Anterior cingulate cortex (tissue), 58 donors: ENCODE measurements around the gene ACER1.
A peak's percentile ranks its signal among the peaks of the same experiment; 100 is the strongest.
"Not testable (repeated sequence)": the region's sequence is repeated elsewhere in the genome, so short reads cannot be mapped to it uniquely, and the experiment has no call there.

Source experiments
- DNase-seq, 58 donors: peaks; one replicate each; lab custom pipeline; 2025; lab: John Stamatoyannopoulos, UW

ACER1 gene, protein sequence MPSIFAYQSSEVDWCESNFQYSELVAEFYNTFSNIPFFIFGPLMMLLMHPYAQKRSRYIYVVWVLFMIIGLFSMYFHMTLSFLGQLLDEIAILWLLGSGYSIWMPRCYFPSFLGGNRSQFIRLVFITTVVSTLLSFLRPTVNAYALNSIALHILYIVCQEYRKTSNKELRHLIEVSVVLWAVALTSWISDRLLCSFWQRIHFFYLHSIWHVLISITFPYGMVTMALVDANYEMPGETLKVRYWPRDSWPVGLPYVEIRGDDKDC

DNA sequence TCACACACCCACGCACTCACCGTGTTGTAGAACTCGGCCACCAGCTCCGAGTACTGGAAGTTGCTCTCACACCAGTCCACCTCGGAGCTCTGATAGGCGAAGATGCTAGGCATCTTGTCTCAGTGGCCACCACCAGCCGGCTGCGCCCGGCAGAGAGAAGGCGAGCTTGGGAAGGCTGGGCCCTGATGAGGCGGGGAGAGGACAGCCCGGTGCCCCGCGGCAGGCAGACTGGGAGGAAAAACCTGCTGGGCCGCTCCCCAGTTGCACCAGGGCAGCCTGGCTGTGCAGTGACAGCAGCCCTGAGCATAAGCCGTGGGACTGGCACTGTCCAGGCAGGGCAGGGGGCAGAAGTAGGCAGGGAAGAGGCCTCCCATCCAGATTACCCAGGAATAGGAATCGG, at the start of gene ACER1:
TSS of gene ACER1 (minus strand) at position 174 of the 400 bp plus-strand sequence. CDS start at position 113, 61 bp downstream.
- no peak for DNase-seq

DNA sequence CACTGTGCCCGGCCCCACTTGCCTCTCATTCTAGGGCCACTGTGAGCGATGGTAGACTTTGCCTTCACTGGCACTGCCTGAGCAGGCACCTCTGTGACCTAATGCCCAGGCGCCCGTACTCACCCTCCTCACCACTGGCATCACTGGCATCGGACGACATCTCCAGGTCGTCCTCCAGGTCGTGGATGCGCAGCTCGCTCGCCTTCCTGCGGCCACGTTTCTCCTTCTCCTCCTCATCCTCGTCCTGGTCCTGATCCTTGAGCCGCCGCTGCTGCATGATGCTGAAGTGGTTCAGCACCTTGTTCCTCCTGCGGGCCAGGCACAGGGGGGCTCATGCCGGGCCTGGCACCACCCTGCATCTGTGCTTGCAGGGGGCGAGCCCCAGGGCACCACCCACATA, 49.8 kb upstream of the ACER1 start:
- no peak for DNase-seq

DNA sequence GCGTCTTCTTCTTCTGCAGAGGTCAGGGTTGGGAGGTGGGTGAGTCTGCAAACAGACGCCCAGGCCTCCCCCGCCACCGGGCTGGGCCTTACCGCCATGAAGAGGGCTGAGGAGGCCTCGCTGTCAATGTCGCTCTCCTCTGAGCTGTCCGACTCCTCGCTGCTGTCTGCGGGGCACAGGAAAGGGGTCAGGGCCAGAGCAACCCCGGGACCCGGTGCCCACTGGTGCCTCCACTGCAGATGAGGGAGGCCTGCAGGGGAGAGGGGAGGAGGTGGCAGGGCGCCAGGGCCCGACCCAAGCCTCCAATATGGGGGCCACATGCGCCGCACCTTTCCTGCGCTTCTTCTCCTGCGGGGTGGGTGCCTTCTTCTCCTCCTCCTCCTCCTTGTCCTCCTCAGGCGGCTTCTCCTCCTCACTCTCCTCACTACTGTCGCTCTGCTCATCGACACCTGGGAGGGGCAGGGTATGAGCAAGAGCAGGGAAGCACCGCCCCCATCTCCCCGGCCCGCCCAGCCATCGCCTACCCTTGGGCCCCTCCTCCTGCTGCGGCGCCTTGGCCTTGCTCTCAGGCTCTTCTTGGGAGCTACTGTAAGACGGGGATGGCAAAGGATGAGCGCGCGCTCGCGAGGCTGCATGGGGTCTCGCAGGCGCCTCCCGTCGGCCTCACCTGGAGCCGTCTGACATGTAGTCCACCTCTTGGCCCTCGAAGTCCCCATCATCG, 47.8 kb upstream of the ACER1 start:
- peak in 1 of 58 donors; percentile 37 for DNase-seq

DNA sequence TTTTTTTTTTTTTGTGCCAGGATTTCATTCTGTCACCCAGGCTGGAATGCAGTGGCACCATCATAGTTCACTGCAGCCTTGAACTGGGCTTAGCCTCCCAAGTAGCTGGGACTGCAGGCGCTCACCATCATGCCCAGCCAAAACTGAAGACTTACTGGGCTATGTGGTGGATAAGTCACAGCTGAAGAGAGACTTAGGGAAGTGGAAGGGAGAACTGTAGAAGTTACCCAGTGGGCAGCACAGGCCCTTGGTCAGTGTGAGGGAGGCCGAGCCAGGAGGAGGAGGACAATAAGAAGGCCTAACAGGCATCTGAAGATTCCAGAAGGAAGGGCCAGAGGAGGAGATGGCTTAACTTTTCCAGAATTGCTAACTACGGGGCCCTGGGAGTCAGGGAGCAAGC, 46.3 kb upstream of the ACER1 start:
- no peak for DNase-seq

DNA sequence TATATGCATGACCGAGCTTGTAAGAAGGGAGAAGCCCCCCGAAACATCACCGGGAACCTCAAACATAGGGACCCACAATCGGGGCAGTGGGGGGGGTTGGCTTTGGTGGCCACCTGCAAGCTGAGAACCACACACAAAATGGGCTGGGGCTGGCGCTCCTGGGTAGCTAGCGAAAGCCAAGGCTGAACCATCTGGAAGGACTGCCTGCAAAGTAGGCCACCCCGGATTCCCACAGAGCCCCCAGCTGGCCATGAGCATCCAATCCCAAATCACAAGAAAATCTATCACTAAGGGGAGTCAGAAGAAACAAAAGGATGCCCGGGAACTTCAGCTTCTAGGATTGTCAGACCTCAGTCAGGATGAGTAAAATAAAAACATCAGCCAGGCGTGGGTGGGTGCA, 45.1 kb upstream of the ACER1 start:
- DNase-seq, result peak in 6 of 58 donors; percentile 4 to 40 (median 16)

DNA sequence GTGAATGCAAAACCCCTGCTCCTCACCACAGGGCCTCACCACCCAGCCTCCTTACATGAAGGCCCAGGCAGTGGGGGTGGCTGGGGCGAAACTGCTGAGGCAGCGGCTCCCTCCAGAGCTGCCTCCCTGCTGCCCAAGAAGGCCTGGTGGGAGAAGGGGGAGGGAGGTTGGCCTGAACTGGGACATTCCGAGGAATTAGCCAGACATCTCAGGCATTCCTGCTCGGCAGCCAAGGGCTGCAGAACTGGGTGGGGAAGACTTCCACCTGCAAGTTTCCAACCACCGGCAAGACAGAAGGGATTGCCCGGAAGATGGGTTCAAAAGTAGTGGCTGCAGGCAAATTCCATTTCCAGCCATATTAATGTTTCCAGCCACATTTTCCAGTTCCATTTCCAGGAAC, 44.6 kb upstream of the ACER1 start:
- DNase-seq, result no peak

DNA sequence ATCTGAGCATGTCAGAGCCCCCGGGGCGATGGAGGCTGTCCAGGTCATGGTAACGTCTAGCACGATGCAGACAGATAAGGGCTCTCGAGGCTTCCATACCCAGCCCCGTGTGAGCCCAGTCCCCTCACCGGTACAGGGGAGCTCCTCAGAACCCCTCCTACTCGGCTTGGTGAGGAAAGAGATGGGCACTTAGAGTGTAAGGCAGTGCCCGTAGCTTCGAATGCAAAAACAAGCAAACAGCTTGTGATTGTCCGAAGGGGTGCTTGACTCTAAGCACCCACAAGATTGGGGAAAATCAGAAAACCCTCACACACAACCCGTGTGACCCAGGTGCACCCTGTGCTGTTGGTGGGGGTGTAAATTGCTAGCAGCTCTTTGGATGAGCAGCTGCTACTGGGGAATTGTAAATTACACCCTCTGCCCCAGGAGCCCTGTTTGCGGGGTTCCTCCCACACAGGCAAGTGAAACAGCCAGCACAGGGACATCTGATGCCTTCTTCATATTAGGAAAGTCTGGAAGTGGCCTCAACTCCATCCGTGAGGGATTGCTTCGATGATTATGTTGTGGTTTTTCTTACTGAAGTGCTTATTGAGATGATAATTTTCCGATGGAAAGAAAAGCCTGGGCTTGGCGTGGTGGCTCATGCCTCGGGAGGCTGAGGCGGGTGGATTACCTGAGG, 43.2 kb upstream of the ACER1 start:
- DNase-seq, result no peak

DNA sequence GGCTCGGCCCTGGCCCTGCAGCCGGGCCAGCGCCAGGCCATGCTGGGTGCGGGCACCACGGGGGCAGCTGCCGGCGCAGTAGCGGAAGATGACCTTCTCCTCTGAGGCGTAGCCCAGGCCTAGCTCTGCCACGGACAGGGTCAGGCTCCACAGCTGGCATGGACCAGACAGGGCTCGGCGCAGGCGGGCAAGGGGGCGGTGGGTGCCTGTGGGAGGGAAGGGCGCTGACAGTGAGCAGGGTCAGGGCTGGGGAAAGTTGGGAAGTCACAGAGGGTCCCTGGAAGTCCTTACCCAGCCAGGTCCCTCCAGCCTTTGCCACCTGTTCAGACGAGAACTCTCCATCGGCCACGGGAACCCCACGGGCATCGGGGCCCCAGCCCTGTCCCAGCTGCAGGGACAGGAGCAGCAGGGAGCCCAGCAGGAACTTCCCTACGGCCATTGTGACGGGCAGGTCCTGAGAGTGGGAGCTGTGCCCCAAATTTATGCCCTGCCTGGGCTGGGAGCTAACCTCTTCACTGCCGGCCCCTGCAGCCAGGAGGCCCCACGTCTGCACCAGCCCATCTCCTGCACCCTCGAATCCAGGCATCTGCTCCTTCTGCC, 42.1 kb upstream of the ACER1 start, which contains the start of gene PSPN:
TSS of gene PSPN (minus strand) at position 523 of the 600 bp plus-strand sequence. CDS start at position 439, 84 bp downstream.
- no peak for DNase-seq

DNA sequence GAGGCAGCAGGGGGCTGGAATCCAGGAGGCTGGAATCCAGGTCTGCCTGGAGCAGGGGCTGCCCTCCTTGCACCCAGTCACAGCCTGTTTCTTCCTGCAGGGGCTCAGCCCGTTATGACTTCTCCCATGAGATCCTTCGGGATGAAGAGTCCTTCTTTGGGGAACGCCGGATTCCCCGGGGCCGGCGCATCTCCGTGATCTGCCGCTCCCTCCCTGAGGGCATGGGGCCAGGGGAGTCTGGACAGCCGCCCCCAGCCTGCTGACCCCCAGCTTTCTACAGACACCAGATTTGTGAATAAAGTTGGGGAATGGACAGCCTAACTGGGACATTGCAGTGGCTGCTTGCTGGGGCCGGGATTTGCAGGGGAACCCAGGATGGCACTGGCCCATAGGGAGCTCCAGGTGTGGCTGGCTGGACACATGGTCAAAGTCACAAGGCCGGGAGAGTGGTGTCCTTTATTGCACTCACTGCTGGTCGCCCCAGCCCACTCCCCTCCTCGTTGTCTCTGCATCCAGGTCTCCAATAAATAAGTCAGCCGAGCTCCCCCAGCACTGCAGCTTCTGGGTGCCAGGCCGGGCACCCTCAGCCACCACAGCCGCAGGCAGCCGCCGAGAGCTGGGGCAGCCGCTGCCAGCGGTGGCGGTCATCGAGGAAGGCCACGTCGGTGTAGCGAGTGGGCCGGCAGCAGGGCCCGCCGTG, 41.4 kb upstream of the ACER1 start:
- no peak for DNase-seq

DNA sequence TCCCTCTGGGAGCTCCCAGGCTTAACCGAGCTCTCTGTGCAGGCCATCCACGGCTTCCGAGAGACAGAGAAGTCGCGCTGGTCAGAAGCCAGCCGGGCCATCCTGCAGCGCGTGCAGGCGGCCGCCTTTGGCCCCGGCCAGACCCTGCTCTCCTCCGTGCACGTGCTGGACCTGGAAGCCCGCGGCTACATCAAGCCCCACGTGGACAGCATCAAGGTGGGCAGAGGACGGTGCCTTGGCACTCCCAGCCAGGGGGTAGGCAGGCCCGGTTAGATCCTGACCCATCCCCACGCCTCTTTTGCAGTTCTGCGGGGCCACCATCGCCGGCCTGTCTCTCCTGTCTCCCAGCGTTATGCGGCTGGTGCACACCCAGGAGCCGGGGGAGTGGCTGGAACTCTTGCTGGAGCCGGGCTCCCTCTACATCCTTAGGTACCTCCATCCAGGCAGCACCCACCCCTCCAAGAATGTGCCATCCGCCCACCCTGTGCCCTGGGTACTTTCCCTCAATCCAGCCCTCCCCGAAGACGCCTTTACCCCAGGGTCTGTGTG, 40.8 kb upstream of the ACER1 start:
- DNase-seq, result peak in 1 of 58 donors; percentile 16

DNA sequence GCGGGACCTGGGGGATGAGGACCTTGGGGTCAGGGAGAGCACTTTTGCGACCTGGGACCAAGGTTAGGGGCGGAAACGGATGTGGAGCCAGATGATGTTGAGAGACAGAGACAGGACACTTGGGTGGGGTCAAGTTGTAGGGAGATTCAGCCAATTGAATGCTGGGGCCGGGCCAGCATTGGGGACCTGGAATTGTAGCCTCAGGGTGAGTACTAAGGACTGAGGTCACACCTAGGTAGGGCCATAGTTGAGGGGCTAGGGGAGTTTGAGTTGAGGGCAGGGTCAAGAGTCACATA, 40.3 kb upstream of the ACER1 start:
- DNase-seq, result peak in 1 of 58 donors; percentile 35

DNA sequence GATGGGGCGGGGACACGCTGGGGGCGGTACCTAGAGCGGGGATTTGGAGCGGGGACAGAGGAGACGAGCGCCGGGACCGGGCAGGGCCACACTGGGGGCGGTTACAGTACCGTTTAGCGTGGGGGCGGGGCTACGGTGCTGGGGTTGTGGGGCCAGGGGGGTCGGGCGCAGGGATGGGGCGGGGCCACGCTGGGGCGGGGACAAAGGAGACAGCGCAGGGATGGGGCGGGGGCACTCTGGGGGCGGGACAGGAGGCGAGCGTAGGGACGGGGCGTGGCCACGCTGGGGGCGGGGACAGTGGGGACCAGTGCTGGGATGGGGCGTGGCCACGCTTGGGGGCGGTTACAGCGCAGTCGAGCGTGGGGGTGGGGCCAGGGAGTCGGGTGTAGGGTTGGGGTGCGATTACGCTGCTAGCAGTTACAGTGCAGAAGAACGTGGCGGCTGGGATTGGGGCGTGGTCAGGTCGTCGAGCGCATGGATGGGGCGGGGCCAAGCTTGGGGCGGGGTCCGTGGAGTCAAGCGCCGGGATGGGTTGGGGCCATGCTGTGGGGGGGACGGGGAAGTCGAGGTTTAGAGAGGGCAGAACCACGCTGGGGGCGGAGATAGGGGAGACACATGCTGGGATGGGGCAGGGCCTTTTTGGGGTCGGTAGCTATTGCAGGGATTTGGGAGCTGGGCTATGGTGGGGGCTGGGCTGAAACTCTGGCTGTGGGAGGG, 39.8 kb upstream of the ACER1 start:
- DNase-seq, result peak; percentile 72 to 99 (median 96)

DNA sequence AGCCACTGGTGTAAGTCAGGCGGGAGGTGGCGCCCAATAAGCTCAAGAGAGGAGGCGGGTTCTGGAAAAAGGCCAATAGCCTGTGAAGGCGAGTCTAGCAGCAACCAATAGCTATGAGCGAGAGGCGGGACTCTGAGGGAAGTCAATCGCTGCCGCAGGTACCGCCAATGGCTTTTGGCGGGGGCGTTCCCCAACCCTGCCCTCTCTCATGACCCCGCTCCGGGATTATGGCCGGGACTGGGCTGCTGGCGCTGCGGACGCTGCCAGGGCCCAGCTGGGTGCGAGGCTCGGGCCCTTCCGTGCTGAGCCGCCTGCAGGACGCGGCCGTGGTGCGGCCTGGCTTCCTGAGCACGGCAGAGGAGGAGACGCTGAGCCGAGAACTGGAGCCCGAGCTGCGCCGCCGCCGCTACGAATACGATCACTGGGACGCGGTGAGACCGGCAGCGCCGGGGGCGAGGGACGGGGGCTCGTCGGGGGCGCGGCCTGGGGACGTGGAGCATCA, 39.2 kb upstream of the ACER1 start, which contains the start of gene ALKBH7:
TSS of gene ALKBH7 (plus strand) at position 201 of the 502 bp plus-strand sequence. CDS start at position 228, 27 bp downstream.
- peak; percentile 84 to 100 (median 97) for DNase-seq

DNA sequence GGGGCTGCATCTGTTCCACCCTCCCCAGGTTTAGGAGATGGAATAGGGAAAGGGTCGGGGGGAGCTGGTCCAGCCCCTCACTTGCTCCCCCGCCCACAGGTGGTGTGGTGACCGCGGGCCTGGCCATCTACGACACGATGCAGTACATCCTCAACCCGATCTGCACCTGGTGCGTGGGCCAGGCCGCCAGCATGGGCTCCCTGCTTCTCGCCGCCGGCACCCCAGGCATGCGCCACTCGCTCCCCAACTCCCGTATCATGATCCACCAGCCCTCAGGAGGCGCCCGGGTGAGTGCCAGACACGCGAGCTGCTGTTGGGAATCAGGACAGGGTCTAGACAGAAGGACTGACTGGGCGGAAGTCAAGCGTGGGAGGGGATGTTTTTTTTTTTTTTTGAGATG, 30.9 kb upstream of the ACER1 start:
- no peak for DNase-seq

DNA sequence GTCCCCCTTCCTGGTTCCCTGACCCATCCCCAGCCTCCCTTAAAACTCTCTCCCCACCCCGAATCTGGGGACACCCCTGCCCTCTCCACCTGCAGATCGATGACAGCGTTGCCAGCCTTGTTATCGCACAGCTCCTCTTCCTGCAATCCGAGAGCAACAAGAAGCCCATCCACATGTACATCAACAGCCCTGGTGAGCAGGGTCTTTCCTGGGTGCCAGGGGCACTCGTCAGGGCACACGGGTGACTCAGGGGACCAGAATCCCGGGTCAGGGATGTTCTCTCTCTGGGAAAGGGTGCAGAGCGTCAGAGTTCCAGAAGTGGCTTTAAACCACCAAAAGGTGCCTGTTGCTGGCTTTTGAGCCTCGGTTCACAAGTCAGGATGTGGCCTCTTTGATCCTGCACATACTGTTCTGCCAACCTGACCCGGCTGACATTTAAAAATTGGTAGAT, 29.0 kb upstream of the ACER1 start:
- no peak for DNase-seq

DNA sequence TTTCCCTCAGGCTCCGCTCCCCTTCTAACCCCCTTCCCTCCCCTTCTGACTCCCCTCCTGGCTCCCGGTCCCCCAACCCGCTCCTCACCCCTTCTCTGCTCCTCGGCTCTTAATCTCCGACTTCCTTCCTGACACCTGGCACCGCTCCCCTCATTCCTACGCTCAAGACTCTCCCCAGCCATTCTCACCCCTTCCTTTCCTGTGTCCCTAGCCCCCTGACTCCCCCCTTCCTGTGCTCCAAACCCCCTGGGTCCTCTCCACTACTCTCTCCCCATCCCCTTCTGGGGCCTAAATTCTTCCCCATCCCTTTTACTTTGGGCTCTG, 28.6 kb upstream of the ACER1 start:
- DNase-seq, result no peak

DNA sequence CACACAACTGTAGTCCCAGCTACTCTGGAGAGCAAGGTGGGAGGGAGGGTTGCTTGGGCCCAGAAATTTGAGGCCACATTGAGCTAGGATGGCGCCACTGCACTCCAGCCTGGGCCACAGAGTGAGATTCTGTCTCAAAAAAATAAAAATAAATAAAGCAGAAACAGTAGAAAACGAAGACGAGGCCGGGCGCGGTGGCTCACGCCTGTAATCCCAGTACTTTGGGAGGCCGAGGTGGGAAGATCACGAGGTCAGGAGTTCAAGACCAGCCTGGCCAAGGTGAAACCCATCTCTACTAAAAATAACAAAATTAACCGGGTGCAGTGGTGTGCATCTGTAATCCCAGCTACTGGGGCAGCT, 27.4 kb upstream of the ACER1 start:
- DNase-seq, result not testable (repeated sequence)

DNA sequence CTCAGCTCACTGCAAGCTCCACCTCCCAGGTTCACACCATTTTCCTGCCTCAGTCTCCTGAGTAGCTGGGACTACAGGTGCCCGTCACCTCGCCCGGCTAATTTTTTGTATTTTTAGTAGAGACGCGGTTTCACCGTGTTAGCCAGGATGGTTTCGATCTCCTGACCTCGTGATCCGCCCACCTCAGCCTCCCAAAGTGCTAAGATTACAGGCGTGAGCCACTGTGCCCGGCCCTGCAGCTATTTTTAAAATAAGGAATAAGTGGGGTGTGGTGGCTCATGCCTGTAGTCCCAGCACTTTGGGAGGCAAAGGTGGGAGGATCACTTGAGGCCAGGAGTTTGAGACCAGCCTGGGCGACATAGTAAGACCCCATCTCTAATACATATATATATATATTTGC, 27.0 kb upstream of the ACER1 start:
- DNase-seq, result not testable (repeated sequence)

DNA sequence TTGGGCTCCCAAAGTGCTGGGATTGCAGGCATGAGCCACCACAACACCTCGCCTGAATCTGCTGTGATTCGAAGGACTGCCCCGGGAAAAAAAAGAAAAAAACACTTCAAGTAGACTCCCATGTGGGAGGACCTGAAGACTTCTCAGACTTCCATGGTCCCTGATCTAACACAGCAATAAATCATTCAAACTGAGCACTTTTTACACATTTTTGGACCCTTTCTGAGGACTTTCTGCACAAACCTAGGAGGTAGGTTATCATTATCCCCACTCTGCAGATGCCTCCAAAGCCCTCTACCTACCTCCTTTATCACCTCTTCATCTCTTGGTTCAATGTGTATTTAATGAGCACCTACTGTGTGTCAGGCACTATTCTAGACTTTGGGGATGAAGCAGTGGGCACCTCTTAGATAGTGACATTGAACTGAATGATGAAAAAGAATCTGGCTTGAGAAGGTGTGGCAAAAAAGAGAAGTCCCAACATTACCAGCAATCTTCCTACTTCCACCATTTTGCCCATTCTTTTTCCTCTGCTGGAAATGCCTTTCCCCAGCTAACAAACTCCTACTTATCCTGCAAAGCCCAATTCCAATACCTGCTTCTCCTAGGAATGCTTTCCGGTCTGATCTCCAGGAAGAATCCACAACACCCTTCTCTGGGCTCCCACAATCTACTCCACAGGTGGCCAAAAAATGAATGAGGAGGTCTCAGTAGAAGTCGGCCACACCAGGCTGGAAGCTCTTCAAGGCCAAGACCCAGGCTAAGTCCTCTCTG, 26.3 kb upstream of the ACER1 start:
- DNase-seq, result no peak
